OCI-LY1 (cell line): ENCODE results near the gene SGO2.

Experiments used
- EZH2 ChIP-seq: fragments of 200-600 bp; sonication (generic), shearing (Covaris generic); IDR thresholded peaks from 2 replicates; pipeline ENCODE4 v1.8.0; 2017; ENCODE audit warnings: borderline replicate concordance, mixed run types, mild to moderate bottlenecking, antibody characterized with exemption, low read length, moderate library complexity, mixed read lengths
- TF ChIP-seq, protein P1 (sequence below): fragments of 200-600 bp; sonication (generic), shearing (Covaris generic); IDR thresholded peaks from 2 replicates; pipeline ENCODE4 v1.5.1; 2017; ENCODE audit warnings: mild to moderate bottlenecking, antibody characterized with exemption, low read length, moderate library complexity, mixed read lengths

DNA sequence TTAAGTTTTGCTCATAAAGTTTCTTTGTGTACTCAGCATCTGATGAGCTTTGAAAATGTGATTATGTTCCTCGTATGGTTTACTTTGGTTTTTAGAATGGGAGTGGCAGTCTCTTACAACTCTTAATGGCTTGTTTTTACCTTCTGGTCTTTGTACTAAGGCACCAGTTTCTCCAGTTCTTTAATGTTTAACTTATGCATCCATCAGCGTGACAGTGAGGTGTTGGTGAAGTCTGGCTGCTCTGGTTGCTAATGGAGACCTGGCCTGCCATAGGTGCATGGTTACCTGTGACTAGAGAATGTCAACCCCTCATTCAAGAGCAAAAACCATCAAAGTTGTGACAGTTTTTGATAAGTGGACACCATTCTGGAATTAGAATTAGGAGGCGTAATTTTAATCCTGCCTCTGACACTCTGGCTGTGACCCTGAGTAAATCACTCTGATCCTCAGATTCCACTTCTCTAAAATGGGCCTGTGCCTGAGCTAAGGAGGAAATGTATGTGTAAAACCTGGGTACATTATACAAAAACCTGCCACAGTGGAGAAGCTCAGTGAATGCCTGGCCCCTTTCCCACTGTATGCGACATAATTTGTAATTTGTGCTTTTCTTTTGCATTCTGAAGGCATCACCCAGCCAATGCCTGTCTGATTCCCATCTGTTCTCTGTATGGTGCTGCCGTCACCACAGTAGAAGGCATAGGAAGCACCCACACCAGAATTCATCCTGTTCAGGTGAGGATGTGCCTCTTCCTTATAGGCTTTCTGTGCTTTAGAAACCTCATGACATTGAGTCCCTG lies 71.0 kb downstream of the SGO2 start:
- TF ChIP-seq, protein P1, sequence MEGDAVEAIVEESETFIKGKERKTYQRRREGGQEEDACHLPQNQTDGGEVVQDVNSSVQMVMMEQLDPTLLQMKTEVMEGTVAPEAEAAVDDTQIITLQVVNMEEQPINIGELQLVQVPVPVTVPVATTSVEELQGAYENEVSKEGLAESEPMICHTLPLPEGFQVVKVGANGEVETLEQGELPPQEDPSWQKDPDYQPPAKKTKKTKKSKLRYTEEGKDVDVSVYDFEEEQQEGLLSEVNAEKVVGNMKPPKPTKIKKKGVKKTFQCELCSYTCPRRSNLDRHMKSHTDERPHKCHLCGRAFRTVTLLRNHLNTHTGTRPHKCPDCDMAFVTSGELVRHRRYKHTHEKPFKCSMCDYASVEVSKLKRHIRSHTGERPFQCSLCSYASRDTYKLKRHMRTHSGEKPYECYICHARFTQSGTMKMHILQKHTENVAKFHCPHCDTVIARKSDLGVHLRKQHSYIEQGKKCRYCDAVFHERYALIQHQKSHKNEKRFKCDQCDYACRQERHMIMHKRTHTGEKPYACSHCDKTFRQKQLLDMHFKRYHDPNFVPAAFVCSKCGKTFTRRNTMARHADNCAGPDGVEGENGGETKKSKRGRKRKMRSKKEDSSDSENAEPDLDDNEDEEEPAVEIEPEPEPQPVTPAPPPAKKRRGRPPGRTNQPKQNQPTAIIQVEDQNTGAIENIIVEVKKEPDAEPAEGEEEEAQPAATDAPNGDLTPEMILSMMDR: no peak
- no peak for TF ChIP-seq EZH2
